GM12878 (cell line): ENCODE measurements around the gene PRKAR1A. TPM values are rescaled to one million over a fixed set of nuclear protein-coding genes. Genes with fewer than 3 reads are reported as not detected.

Source experiments
- ATAC-seq: fragments of 200-7000 bp; cut with Tn5 transposase; 3 replicates; pipeline ENCODE4 v1.9.1; 2020; ENCODE audit warnings: mild to moderate bottlenecking, moderate library complexity
- BruUV-seq: library from RNA; stranded (reverse); fragments of 400-500 nt; replicated peaks from 2 replicates; lab custom pipeline; 2021; lab: Mats Ljungman, UMichigan
- CTCF ChIA-PET: fragments of 300-600 bp; sonication (Branson Sonifier 250); formaldehyde crosslinking; extraction: SDS; loops from one replicate; lab custom pipeline; 2021; ENCODE audit warnings: inconsistent platforms; lab: Yijun Ruan, JAX
- POLR2A ChIA-PET: fragments of 350-600 bp; formaldehyde crosslinking; extraction: SDS; loops from one replicate; lab custom pipeline; 2021; ENCODE audit warnings: inconsistent platforms; lab: Charles Lee
- RAD21 ChIA-PET: fragments of 300-600 bp; sonication (Branson Sonifier 250); formaldehyde crosslinking; loops from one replicate; lab custom pipeline; 2023; ENCODE audit warnings: antibody characterized with exemption; ENCODE audit not compliant: unreplicated experiment; lab: Charles Lee
- SMC1A ChIA-PET: fragments of 300-600 bp; sonication (Branson Sonifier 250); formaldehyde crosslinking; loops from one replicate; lab custom pipeline; 2023; ENCODE audit not compliant: unreplicated experiment, uncharacterized antibody; lab: Charles Lee
- DNase-seq: peaks from one replicate; pipeline ENCODE4 v3.0.0-alpha.2; 2011; ENCODE audit warnings: low read depth, low spot score
- FAIRE-seq: peaks from 3 replicates; lab custom pipeline; 2011; peaks lifted over from hg19 to GRCh38; lab: Jason Lieb, UNC
- H2AFZ ChIP-seq: 2 replicates; pipeline ENCODE4 v1.6.0; 2011; ENCODE audit warnings: low read depth, low read length, control low read depth; ENCODE audit not compliant: control insufficient read depth
- H3K27ac ChIP-seq: 2 replicates; pipeline ENCODE4 v1.5.1; 2011; ENCODE audit warnings: control low read depth; ENCODE audit not compliant: control insufficient read depth, insufficient read depth
- H3K27me3 ChIP-seq, 2 experiments: replicated peaks in 1 of 2; 2 replicates each; pipeline versions ENCODE4 v1.6.0 to v1.6.1; 2011; ENCODE audit warnings: low read length in 1 of 2; ENCODE audit not compliant: control insufficient read depth in 2 of 2, insufficient read depth in 2 of 2
- H3K36me3 ChIP-seq, 2 experiments: 2 replicates each; pipeline ENCODE4 v1.5.1; 2011; ENCODE audit warnings: low read length in 1 of 2; ENCODE audit not compliant: control insufficient read depth in 2 of 2, insufficient read depth in 2 of 2
- H3K4me1 ChIP-seq: 2 replicates; pipeline ENCODE4 v1.6.1; 2011; ENCODE audit warnings: mild to moderate bottlenecking, low read length, moderate library complexity, mixed read lengths; ENCODE audit not compliant: control insufficient read depth, insufficient read depth
- H3K4me2 ChIP-seq: 2 replicates; pipeline ENCODE4 v1.6.0; 2011; ENCODE audit warnings: control low read depth; ENCODE audit not compliant: control insufficient read depth, insufficient read depth
- H3K4me3 ChIP-seq: fragments of 200-600 bp; sonication (generic); 2 replicates; pipeline ENCODE4 v1.5.1; 2016
- H3K79me2 ChIP-seq: 2 replicates; pipeline ENCODE4 v1.6.0; 2011; ENCODE audit warnings: low read length; ENCODE audit not compliant: control insufficient read depth, insufficient read depth
- H3K9ac ChIP-seq: 2 replicates; pipeline ENCODE4 v1.8.0; 2011; ENCODE audit warnings: low read length, control low read depth, mixed read lengths; ENCODE audit not compliant: control insufficient read depth, insufficient read depth
- H3K9me3 ChIP-seq: replicated peaks from 3 replicates; pipeline ENCODE4 v1.5.1; 2011; ENCODE audit warnings: mild to moderate bottlenecking, low read length; ENCODE audit not compliant: control insufficient read depth, insufficient read depth
- H4K20me1 ChIP-seq: 2 replicates; pipeline ENCODE4 v1.6.0; 2011; ENCODE audit not compliant: control insufficient read depth, insufficient read depth
- BCL3 ChIP-seq: IDR thresholded peaks from 2 replicates; pipeline ENCODE4 v1.6.1; 2011; ENCODE audit warnings: borderline replicate concordance, low read depth, mild to moderate bottlenecking, moderate library complexity, low read length; ENCODE audit not compliant: insufficient read depth, poor library complexity, severe bottlenecking
- EP300 ChIP-seq, 2 experiments: fragments of 150-350 bp in 1 of 2; IDR thresholded peaks; 2 replicates each; pipeline ENCODE4 v1.6.1; 2011 to 2012; ENCODE audit warnings: low read depth in 2 of 2, low read length in 2 of 2, borderline replicate concordance in 1 of 2, improper control_type of control experiment in 1 of 2, inconsistent platforms in 1 of 2; ENCODE audit not compliant: control insufficient read depth in 1 of 2
- FOXM1 ChIP-seq: IDR thresholded peaks from 2 replicates; pipeline ENCODE4 v1.6.1; 2012; ENCODE audit warnings: low read depth, mild to moderate bottlenecking, inconsistent platforms, low read length, moderate library complexity
- HSF1 ChIP-seq: fragments of 150-350 bp; IDR thresholded peaks from 2 replicates; pipeline ENCODE4 v1.6.1; 2014; ENCODE audit warnings: mild to moderate bottlenecking, low read depth, low read length
- IKZF1 ChIP-seq: fragments of 450-650 bp; conservative IDR thresholded peaks from 2 replicates; pipeline ENCODE4 v1.6.1; 2017; ENCODE audit warnings: antibody characterized with exemption, mild to moderate bottlenecking
- KLF5 ChIP-seq: fragments of 450-650 bp; IDR thresholded peaks from 2 replicates; pipeline ENCODE4 v1.6.1; 2014; ENCODE audit warnings: mild to moderate bottlenecking; ENCODE audit not compliant: partially characterized antibody
- MYB ChIP-seq: fragments of 150-350 bp; IDR thresholded peaks from 2 replicates; pipeline ENCODE4 v1.6.1; 2014; ENCODE audit warnings: mild to moderate bottlenecking, low read depth, low read length, borderline replicate concordance
- PBX3 ChIP-seq: IDR thresholded peaks from 2 replicates; pipeline ENCODE4 v1.6.1; 2011; ENCODE audit warnings: mild to moderate bottlenecking, low read depth, low read length, moderate library complexity; ENCODE audit not compliant: insufficient replicate concordance
- POU2F2 ChIP-seq: IDR thresholded peaks from 3 replicates; pipeline ENCODE4 v1.6.1; 2011; ENCODE audit warnings: low read depth, mild to moderate bottlenecking, low read length, borderline replicate concordance
- SREBF1 ChIP-seq: IDR thresholded peaks from 2 replicates; pipeline ENCODE4 v1.6.1; 2012; ENCODE audit warnings: mild to moderate bottlenecking, low read length
- STAT1 ChIP-seq: fragments of 450-650 bp; conservative IDR thresholded peaks from 2 replicates; pipeline ENCODE4 v1.6.1; 2014; ENCODE audit warnings: antibody characterized with exemption, mild to moderate bottlenecking
- WRNIP1 ChIP-seq: IDR thresholded peaks from 2 replicates; pipeline ENCODE4 v1.6.1; 2011; ENCODE audit warnings: low read depth, low read length, improper control_type of control experiment, borderline replicate concordance
- ZNF592 ChIP-seq: fragments of 450-650 bp; IDR thresholded peaks from 2 replicates; pipeline ENCODE4 v1.6.1; 2017; ENCODE audit warnings: mild to moderate bottlenecking, moderate library complexity
- ZNF622 ChIP-seq: fragments of 450-650 bp; IDR thresholded peaks from 2 replicates; pipeline ENCODE4 v1.6.1; 2017; ENCODE audit warnings: mild to moderate bottlenecking, inconsistent platforms
- WGBS: methylation state at CpG from one replicate; pipeline ENCODE4 v1.1.6; 2016; ENCODE audit warnings: low lambda C conversion rate; ENCODE audit not compliant: insufficient replicate concordance, insufficient coverage; ENCODE audit errors: missing lambda C conversion rate; 5-methylcytosine and 5-hydroxymethylcytosine counted together
- in situ Hi-C: fragments of 300-500 bp; cut with MboI; formaldehyde crosslinking; loops from 9 replicates; pipeline ENCODE4 v1.14.3; 2018; ENCODE audit warnings: mixed read lengths
- intact Hi-C: fragments of 100-400 bp; cut with micrococcal nuclease; formaldehyde crosslinking; loops from one replicate; pipeline ENCODE4 v1.14.2; 2022; ENCODE audit not compliant: unreplicated experiment
- polyA plus RNA-seq, 11 experiments: library from polyadenylated mRNA; depleted of rRNA in 4 of 11; unstranded in 6 of 11; stranded (reverse) in 5 of 11; fragments of >200 nt; fragmentation: Nextera tagmentation in 4 of 11; fragmentation: Illumina TruSeq in 1 of 11; extraction: Ambion mirVana in 4 of 11; extraction: Trizol in 1 of 11; gene quantifications; 1 replicate in 1 of 11; 2 replicates in 10 of 11; pipeline versions ENCODE4 v1.2.1 to v1.2.3, GENCODE V29; 2011 to 2016; ENCODE audit warnings: inconsistent platforms in 2 of 11, missing spikeins in 2 of 11, low read depth in 1 of 11
- total RNA-seq, 4 experiments: library from RNA; depleted of rRNA in 3 of 4; stranded (reverse); fragments of >200 nt in 3 of 4; fragmentation: Illumina TruSeq in 1 of 4; extraction: Trizol in 1 of 4; gene quantifications; 2 replicates each; pipeline versions ENCODE4 v1.2.1 to v1.2.3, GENCODE V29; 2013 to 2021

The PRKAR1A gene
- total and polyA plus RNA-seq, 10 of the 15 experiments (the other 5 are each of a cell fraction or from before 2014, with no cell fraction given), result 29.1 to 200 (median 125) TPM

- no peak for TF ChIP-seq ZNF592
Measured at GRCh38 chr17:68499587-68499986, 12.6 kb upstream of the PRKAR1A start (continued).

- Histone ChIP-seq H3K4me3 (no peak overlapping the region), H3K27ac (no peak overlapping the region), H3K27me3 (no peaks in the 10 kb centered on the region), H3K4me1 (peaks cover 26% of the 10 kb centered on the region), H2AFZ (no peak overlapping the region), H3K79me2 (no peaks in the 10 kb centered on the region), H3K9me3 (no peaks in the 10 kb centered on the region), H3K9ac (no peak overlapping the region), H3K36me3 (no peaks in the 10 kb centered on the region), H3K4me2 (no peak overlapping the region), H4K20me1 (no peaks in the 10 kb centered on the region)
- SMC1A ChIA-PET, result interaction anchor here (0.9 to 8.3 kb wide), 4 partner anchors 12 to 211 kb away, joined by 3 to 97 read pairs (median 4); partner anchors contain the start of gene PRKAR1A
- RAD21 ChIA-PET, result interaction anchor here (2.0 kb wide), 1 partner anchor 9 kb away, joined by 6 read pairs; no protein-coding TSS in a partner anchor
- CTCF ChIA-PET, result interaction anchor here (1.2 to 2.1 kb wide), 3 partner anchors 9 to 42 kb away, joined by 3 to 11 read pairs (median 6); no protein-coding TSS in a partner anchor
- WGBS, result 97% methylated on average over 3 of the region's 3 CpGs
- POLR2A ChIA-PET, result interaction anchor here (1.0 to 1.1 kb wide), 2 partner anchors 24 to 33 kb away, joined by 3 read pairs; no protein-coding TSS in a partner anchor
- no TSS peak for BruUV-seq
- DNase-seq, result no peak
- no peak for ATAC-seq
- in situ Hi-C loops, result no loop called here
- intact Hi-C loops, result no loop called here
- FAIRE-seq, result no peak
- no peak for TF ChIP-seq IKZF1
- no peak for TF ChIP-seq MYB
- TF ChIP-seq KLF5, result no peak
- no peak for TF ChIP-seq SREBF1
- TF ChIP-seq HSF1, result no peak
- no peak for TF ChIP-seq ZNF622
- TF ChIP-seq FOXM1, result no peak
- TF ChIP-seq EP300 (IDR thresholded peaks at IDR 0.05; ENCODE audit: borderline replicate concordance in 1 of 2, control insufficient read depth in 1 of 2, low read depth in 2 of 2, low read length in 2 of 2), result no peak
- no peak for TF ChIP-seq WRNIP1
- TF ChIP-seq PBX3, result no peak
- TF ChIP-seq BCL3, result no peak
- TF ChIP-seq POU2F2, result no peak
- TF ChIP-seq STAT1, result no peak
Measured at GRCh38 chr17:68501074-68501473, 11.2 kb upstream of the PRKAR1A start.
